Duodenal mucosa (tissue), 2 donors: ENCODE measurements around the gene WEE2.
"Not testable (repeated sequence)": the region's sequence is repeated elsewhere in the genome, so short reads cannot be mapped to it uniquely, and the experiment has no call there.

Experiments
- H3K27ac ChIP-seq: one replicate; pipeline ENCODE4 v1.7.0; 2013; ENCODE audit warnings: low read depth, low read length
- H3K27me3 ChIP-seq, 2 donors: one replicate each; pipeline ENCODE4 v1.7.0; 2013; ENCODE audit warnings: low read length in 2 of 2, control low read depth in 1 of 2; ENCODE audit not compliant: insufficient read depth in 2 of 2, control insufficient read depth in 1 of 2
- H3K36me3 ChIP-seq, 2 donors: one replicate each; pipeline ENCODE4 v1.7.0; 2013; ENCODE audit warnings: low read length in 2 of 2, control low read depth in 1 of 2; ENCODE audit not compliant: insufficient read depth in 2 of 2, control insufficient read depth in 1 of 2
- H3K4me1 ChIP-seq, 2 donors: one replicate each; pipeline ENCODE4 v1.7.0; 2013; ENCODE audit warnings: low read length in 2 of 2, control low read depth in 1 of 2; ENCODE audit not compliant: insufficient read depth in 2 of 2, control insufficient read depth in 1 of 2
- H3K4me3 ChIP-seq, 2 donors: one replicate each; pipeline ENCODE4 v1.7.0; 2013; ENCODE audit warnings: low read length in 2 of 2, low read depth in 1 of 2
- H3K9ac ChIP-seq, 2 donors: one replicate each; pipeline ENCODE4 v1.7.0; 2013; ENCODE audit warnings: low read length in 2 of 2, low read depth in 1 of 2
- H3K9me3 ChIP-seq, 2 donors: one replicate each; pipeline ENCODE4 v1.7.0; 2013; ENCODE audit warnings: low read length in 2 of 2, control low read depth in 1 of 2; ENCODE audit not compliant: control insufficient read depth in 1 of 2

WEE2 gene

GRCh38 chr7:141763797-141764196 is 55.6 kb downstream of the WEE2 start, which contains the start of gene TAS2R3:
TAS2R3 (plus strand) TSS chr7:141764097; CDS start chr7:141764159, 62 bp downstream.
- Histone ChIP-seq H3K27ac (no peak within 1 kb of the TSS), H3K9me3 (no peaks in the 10 kb centered on the region), H3K27me3 (no peaks in the 10 kb centered on the region), H3K4me3 (no peak within 1 kb of the TSS), H3K4me1 (no peaks in the 10 kb centered on the region), H3K36me3 (peaks cover 12 to 48% of the 10 kb centered on the region in 2 donors), H3K9ac (no peak within 1 kb of the TSS)

- not testable (repeated sequence) for H3K4me3 ChIP-seq, H3K36me3 ChIP-seq, H3K27me3 ChIP-seq, H3K27ac ChIP-seq, H3K9me3 ChIP-seq, H3K9ac ChIP-seq, H3K4me1 ChIP-seq
Observed at GRCh38 chr7:141770083-141770583, 62.0 kb downstream of the WEE2 start.

- Histone ChIP-seq H3K4me3 (no peak within 1 kb of the TSS), H3K27ac (no peak within 1 kb of the TSS), H3K9ac (no peak within 1 kb of the TSS), H3K27me3 (no peaks in the 10 kb centered on the region), H3K9me3 (no peaks in the 10 kb centered on the region), H3K4me1 (no peaks in the 10 kb centered on the region), H3K36me3 (peaks cover 0 to 16% of the 10 kb centered on the region in 2 donors)
Observed at GRCh38 chr7:141776374-141776773, 68.2 kb downstream of the WEE2 start, which contains the start of gene TAS2R4. TAS2R4 (plus strand) TSS chr7:141776674; CDS start chr7:141778489, 1,815 bp downstream.
